ENCODE measurements around the gene LONP2.

LONP2 gene

DNA sequence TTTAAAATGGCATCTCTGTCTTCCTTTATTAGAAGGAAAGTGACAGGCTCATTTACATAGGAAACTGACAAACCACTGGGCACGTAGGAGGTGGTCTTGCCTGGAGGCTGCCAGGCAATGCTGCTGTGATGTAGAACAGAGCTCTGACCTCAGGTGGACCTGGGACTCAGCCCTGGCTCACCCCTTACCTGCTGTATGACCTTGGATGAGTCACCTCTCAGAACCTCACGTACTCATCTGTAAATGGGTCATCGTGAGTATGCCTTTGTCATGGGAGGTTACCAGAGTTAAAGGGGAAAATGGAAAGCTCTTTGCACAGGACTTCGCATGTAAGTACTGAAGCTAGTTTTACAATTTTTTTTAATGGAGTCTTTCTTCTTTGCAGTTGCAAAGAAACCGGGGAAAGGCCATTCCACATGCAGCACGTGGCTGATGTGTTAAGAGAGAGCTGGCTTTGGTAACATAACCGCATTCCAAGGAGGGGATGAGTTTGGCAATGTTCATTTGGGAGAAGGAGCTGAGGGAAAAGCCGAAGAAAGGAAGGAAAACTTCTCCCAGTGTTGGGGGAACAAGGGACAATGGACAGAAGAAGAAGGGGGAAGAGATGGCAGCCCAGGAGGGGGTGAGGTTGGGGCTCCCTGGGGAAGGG, 37.4 kb upstream of the LONP2 start:
- TF ChIP-seq, protein P1, sequence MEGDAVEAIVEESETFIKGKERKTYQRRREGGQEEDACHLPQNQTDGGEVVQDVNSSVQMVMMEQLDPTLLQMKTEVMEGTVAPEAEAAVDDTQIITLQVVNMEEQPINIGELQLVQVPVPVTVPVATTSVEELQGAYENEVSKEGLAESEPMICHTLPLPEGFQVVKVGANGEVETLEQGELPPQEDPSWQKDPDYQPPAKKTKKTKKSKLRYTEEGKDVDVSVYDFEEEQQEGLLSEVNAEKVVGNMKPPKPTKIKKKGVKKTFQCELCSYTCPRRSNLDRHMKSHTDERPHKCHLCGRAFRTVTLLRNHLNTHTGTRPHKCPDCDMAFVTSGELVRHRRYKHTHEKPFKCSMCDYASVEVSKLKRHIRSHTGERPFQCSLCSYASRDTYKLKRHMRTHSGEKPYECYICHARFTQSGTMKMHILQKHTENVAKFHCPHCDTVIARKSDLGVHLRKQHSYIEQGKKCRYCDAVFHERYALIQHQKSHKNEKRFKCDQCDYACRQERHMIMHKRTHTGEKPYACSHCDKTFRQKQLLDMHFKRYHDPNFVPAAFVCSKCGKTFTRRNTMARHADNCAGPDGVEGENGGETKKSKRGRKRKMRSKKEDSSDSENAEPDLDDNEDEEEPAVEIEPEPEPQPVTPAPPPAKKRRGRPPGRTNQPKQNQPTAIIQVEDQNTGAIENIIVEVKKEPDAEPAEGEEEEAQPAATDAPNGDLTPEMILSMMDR (IDR thresholded peaks at IDR 0.05; ENCODE audit: control insufficient read depth, insufficient read depth, low read depth, low read length, missing control alignments), result no peak
- no peak overlapping the region for H3K4me3 ChIP-seq (ENCODE audit: control insufficient read depth, low read depth, low read length)
- DNase-seq (ENCODE audit: low read depth), result no peak

- TF ChIP-seq, protein P1 (IDR thresholded peaks at IDR 0.05; ENCODE audit: control insufficient read depth, insufficient read depth, low read depth, low read length, missing control alignments), result no peak
- H3K4me3 ChIP-seq (ENCODE audit: control insufficient read depth, low read depth, low read length), result no peak overlapping the region
- DNase-seq (ENCODE audit: low read depth), result no peak
These were observed 33.4 kb upstream of the LONP2 start for GRCh38 chr16:48210747-48211146.

DNA sequence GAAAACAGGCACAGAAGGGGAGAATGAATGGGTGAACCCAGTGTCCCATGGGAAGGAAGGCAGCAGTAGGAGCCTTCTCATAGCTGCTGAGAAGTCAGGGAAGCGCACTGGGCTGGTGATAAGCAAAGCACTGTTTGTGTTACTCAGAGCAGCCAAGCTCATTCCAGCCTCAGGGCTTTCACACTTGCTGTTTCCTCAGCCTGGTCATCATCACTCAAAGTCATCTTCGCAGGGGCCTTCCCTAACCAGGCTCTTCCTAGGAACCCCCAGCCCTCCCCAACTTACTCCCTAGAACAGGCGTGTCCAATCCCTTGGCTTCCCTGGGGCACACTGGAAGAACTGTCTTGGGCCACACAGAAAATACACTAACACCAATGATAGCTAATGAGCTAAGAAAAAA, 32.1 kb upstream of the LONP2 start:
- TF ChIP-seq, protein P1 (IDR thresholded peaks at IDR 0.05; ENCODE audit: control insufficient read depth, insufficient read depth, low read depth, low read length, missing control alignments), result no peak
- no peak for DNase-seq (ENCODE audit: low read depth)

GRCh38 chr16:48215738-48216137, 28.4 kb upstream of the LONP2 start:
- DNase-seq (ENCODE audit: low read depth), result no peak
- TF ChIP-seq, protein P1 (IDR thresholded peaks at IDR 0.05; ENCODE audit: control insufficient read depth, insufficient read depth, low read depth, low read length, missing control alignments), result no peak
- no peak overlapping the region for H3K4me3 ChIP-seq (ENCODE audit: control insufficient read depth, low read depth, low read length)

More for the DNA sequence above, 32.1 kb upstream of the LONP2 start:
- no peak overlapping the region for H3K4me3 ChIP-seq (ENCODE audit: control insufficient read depth, low read depth, low read length)

GRCh38 chr16:48217708-48218107, 26.4 kb upstream of the LONP2 start:
- H3K4me3 ChIP-seq (ENCODE audit: control insufficient read depth, low read depth, low read length), result no peak overlapping the region
- DNase-seq (ENCODE audit: low read depth), result no peak
- TF ChIP-seq, protein P1 (IDR thresholded peaks at IDR 0.05; ENCODE audit: control insufficient read depth, insufficient read depth, low read depth, low read length, missing control alignments), result no peak

- no peak overlapping the region for H3K4me3 ChIP-seq (ENCODE audit: control insufficient read depth, low read depth, low read length)
- TF ChIP-seq, protein P1 (IDR thresholded peaks at IDR 0.05; ENCODE audit: control insufficient read depth, insufficient read depth, low read depth, low read length, missing control alignments), result no peak
- DNase-seq (ENCODE audit: low read depth), result no peak
These were observed 25.6 kb upstream of the LONP2 start for GRCh38 chr16:48218473-48218872.

Measured in AG09309 (cell line).